ENCODE data around the gene PANX3. TPM values are rescaled to one million over a fixed set of nuclear protein-coding genes. Genes with fewer than 3 reads are reported as not detected.

Gene PANX3
- total and polyA plus RNA-seq, 2 of the 4 experiments (the other 2 are of a cell fraction): not detected

GRCh38 chr11:124591430-124591829 lies 19.8 kb upstream of the PANX3 start:
- H3K14ac ChIP-seq (replicated peaks; ENCODE audit: low read depth, low read length): no peak overlapping the region
- BruUV-seq (replicated peaks): no TSS peak
- H3K79me1 ChIP-seq (ENCODE audit: low read depth in 1 of 2, low read length in 2 of 2): no peaks in the 10 kb centered on the region
- no peak overlapping the region for H2BK120ac ChIP-seq (ENCODE audit: low read depth, low read length)
- no peak overlapping the region for H2AK9ac ChIP-seq (replicated peaks; ENCODE audit: low read depth, low read length, poor library complexity)
- H2AFZ ChIP-seq (replicated peaks; ENCODE audit: low read length, poor library complexity): no peak overlapping the region
- H3K23ac ChIP-seq (ENCODE audit: low read depth, low read length): no peak overlapping the region
- no peak overlapping the region for H3K9ac ChIP-seq (ENCODE audit: low read depth, low read length)
- H3K27ac ChIP-seq (ENCODE audit: insufficient read depth, low read length): no peak overlapping the region
- H3K9me3 ChIP-seq (ENCODE audit: control insufficient read depth, insufficient read depth, low read length): no peaks in the 10 kb centered on the region
- H3K36me3 ChIP-seq (ENCODE audit: control insufficient read depth, insufficient read depth, low read length): no peaks in the 10 kb centered on the region
- ChIA-PET POLR2A (ENCODE audit: unreplicated experiment) (no interaction called here), CTCF (no interaction called here)
- no peak overlapping the region for H4K5ac ChIP-seq (ENCODE audit: low read depth, low read length)
- no peaks in the 10 kb centered on the region for H3K9me1 ChIP-seq (ENCODE audit: insufficient read depth, low read length)
- no peak overlapping the region for H2BK20ac ChIP-seq (ENCODE audit: low read depth, low read length)
- no peak overlapping the region for H4K8ac ChIP-seq (ENCODE audit: low read depth in 2 of 2, low read length in 2 of 2)
- no peaks in the 10 kb centered on the region for H4K20me1 ChIP-seq (ENCODE audit: insufficient read depth, low read length)
- ATAC-seq (ENCODE audit: low read depth) (no peak), DNase-seq (no peak)
- no peaks in the 10 kb centered on the region for H3K4me1 ChIP-seq (ENCODE audit: control insufficient read depth, insufficient read depth, low read length)
- no peak overlapping the region for H2BK5ac ChIP-seq (ENCODE audit: low read depth, low read length, poor library complexity, severe bottlenecking)
- no peak overlapping the region for H3K56ac ChIP-seq (ENCODE audit: extremely low read depth, insufficient read depth, low read length)
- in situ Hi-C loops (cut with MboI; ENCODE audit: low sequenced_read_pairs) (loop anchor here (25.0 kb wide), 1 partner anchor 529 kb away; no protein-coding TSS in a partner anchor), intact Hi-C loops (cut with micrococcal nuclease) (no loop called here), dilution Hi-C loops (cut with HindIII; ENCODE audit: low sequenced_read_pairs, unreplicated experiment) (no loop called here)
- no peak overlapping the region for H2AK5ac ChIP-seq (ENCODE audit: low read depth, low read length)
- no peak overlapping the region for H4K91ac ChIP-seq (ENCODE audit: insufficient read depth, low read depth, low read length)
- H3K4me2 ChIP-seq (ENCODE audit: low read depth, low read length): no peak overlapping the region
- no peak overlapping the region for H3K4ac ChIP-seq (ENCODE audit: low read depth, low read length)
- no peak overlapping the region for H3K18ac ChIP-seq (ENCODE audit: low read depth, low read length)
- 80% methylated on average over 1 of the region's 2 CpGs; no CpG with 5 or more reads in 1 of the 2 experiments for WGBS, 2 experiments (ENCODE audit: extremely low coverage in 2 of 2, insufficient read length in 1 of 2)
- no peak overlapping the region for H3K4me3 ChIP-seq (ENCODE audit: insufficient read depth, low read depth, low read length)
- peaks cover 6% of the 10 kb centered on the region for H3K27me3 ChIP-seq (ENCODE audit: control insufficient read depth, insufficient read depth, low read length)
- TF ChIP-seq SMC3 (IDR thresholded peaks at IDR 0.05; ENCODE audit: low read depth, low read length) (no peak), ELK1 (IDR thresholded peaks at IDR 0.05; ENCODE audit: borderline replicate concordance, low read depth, low read length) (no peak), BHLHE40 (IDR thresholded peaks at IDR 0.05; ENCODE audit: low read depth, low read length) (no peak), MAFK (IDR thresholded peaks at IDR 0.05; ENCODE audit: low read depth, low read length) (no peak), CHD1 (IDR thresholded peaks at IDR 0.05; ENCODE audit: low read depth, low read length) (no peak), FOS (IDR thresholded peaks at IDR 0.05; ENCODE audit: low read depth, low read length) (no peak), RCOR1 (IDR thresholded peaks at IDR 0.05; ENCODE audit: insufficient replicate concordance, low read length) (no peak), NFE2L2 (IDR thresholded peaks at IDR 0.05; ENCODE audit: low read depth, low read length) (no peak), RFX5 (IDR thresholded peaks at IDR 0.05; ENCODE audit: low read depth, low read length) (no peak), POLR2A (IDR thresholded peaks at IDR 0.05; ENCODE audit: low read depth, low read length) (no peak)
- TF ChIP-seq, protein P1, sequence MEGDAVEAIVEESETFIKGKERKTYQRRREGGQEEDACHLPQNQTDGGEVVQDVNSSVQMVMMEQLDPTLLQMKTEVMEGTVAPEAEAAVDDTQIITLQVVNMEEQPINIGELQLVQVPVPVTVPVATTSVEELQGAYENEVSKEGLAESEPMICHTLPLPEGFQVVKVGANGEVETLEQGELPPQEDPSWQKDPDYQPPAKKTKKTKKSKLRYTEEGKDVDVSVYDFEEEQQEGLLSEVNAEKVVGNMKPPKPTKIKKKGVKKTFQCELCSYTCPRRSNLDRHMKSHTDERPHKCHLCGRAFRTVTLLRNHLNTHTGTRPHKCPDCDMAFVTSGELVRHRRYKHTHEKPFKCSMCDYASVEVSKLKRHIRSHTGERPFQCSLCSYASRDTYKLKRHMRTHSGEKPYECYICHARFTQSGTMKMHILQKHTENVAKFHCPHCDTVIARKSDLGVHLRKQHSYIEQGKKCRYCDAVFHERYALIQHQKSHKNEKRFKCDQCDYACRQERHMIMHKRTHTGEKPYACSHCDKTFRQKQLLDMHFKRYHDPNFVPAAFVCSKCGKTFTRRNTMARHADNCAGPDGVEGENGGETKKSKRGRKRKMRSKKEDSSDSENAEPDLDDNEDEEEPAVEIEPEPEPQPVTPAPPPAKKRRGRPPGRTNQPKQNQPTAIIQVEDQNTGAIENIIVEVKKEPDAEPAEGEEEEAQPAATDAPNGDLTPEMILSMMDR (conservative IDR thresholded peaks at IDR 0.05; ENCODE audit: low read depth, low read length): no peak
- no peak overlapping the region for H2BK15ac ChIP-seq (ENCODE audit: low read depth, low read length)
